Tibial nerve (tissue), 4 donors: ENCODE results near the gene RPS3A. TPM values are rescaled to one million over a fixed set of nuclear protein-coding genes. Genes with fewer than 3 reads are reported as not detected.
A peak's percentile ranks its signal among the peaks of the same experiment; 100 is the strongest.

ENCODE experiments used
- DNase-seq, 2 donors: peaks; one replicate each; pipeline ENCODE4 v3.0.0-alpha.2; 2019; ENCODE audit warnings: low spot score in 2 of 2
- H3K27ac ChIP-seq, 4 donors: fragments of 200-600 bp; sonication (generic) in 3 of 4; one replicate each; pipeline ENCODE4 v1.5.1; 2017 to 2019; ENCODE audit warnings: mild to moderate bottlenecking in 1 of 4
- H3K27me3 ChIP-seq, 2 donors: fragments of 200-600 bp; sonication (generic) in 1 of 2; one replicate each; pipeline versions ENCODE4 v1.5.1 to v1.6.0; 2017 to 2019
- H3K36me3 ChIP-seq, 3 donors: fragments of 200-600 bp; sonication (generic); one replicate each; pipeline ENCODE4 v1.5.1; 2018 to 2019
- H3K4me1 ChIP-seq, 4 donors: fragments of 200-600 bp; sonication (generic) in 3 of 4; one replicate each; pipeline ENCODE4 v1.5.1; 2017 to 2019
- H3K4me3 ChIP-seq, 4 donors: fragments of 200-600 bp; sonication (generic) in 3 of 4; one replicate each; pipeline ENCODE4 v1.5.1; 2017 to 2019; ENCODE audit warnings: mild to moderate bottlenecking in 1 of 4, moderate library complexity in 1 of 4
- H3K9me3 ChIP-seq, 4 donors: fragments of 200-600 bp; sonication (generic) in 3 of 4; one replicate each; pipeline ENCODE4 v1.5.1; 2017 to 2019
- CTCF ChIP-seq, 5 experiments: fragments of 200-600 bp in 3 of 5; fragments of 450-650 bp in 2 of 5; sonication (generic) in 3 of 5; IDR thresholded peaks; one replicate each; pipeline ENCODE4 v1.5.1; 2016 to 2019; ENCODE audit warnings: antibody characterized with exemption in 5 of 5, mild to moderate bottlenecking in 3 of 5, moderate library complexity in 2 of 5
- EP300 ChIP-seq, 2 donors: sonication (generic); formaldehyde crosslinking; IDR thresholded peaks; one replicate each; pipeline ENCODE4 v1.6.1; 2017; ENCODE audit warnings: antibody characterized with exemption in 2 of 2, mild to moderate bottlenecking in 1 of 2
- POLR2A ChIP-seq, 2 donors: fragments of 450-650 bp; IDR thresholded peaks; one replicate each; pipeline ENCODE4 v1.6.1; 2017; ENCODE audit warnings: antibody characterized with exemption in 2 of 2, mild to moderate bottlenecking in 2 of 2, moderate library complexity in 2 of 2
- WGBS, 2 donors: methylation state at CpG; one replicate each; pipeline ENCODE4 v1.1.5; 2018; 5-methylcytosine and 5-hydroxymethylcytosine counted together
- total RNA-seq, 4 donors: library from RNA; depleted of rRNA; stranded (reverse); fragments of >200 nt; gene quantifications; one replicate each; pipeline ENCODE4 v1.1.0, GENCODE V29; 2016

Gene RPS3A
- total RNA-seq, 4 donors from 2014 or later: 2,090 to 3,011 (median 2,639) TPM

GRCh38 chr4:151100531-151100930 lies 1.1 kb downstream of the RPS3A start:
- Histone ChIP-seq H3K27ac (peak overlapping the region; percentile 83 to 94 (median 91)), H3K27me3 (no peaks in the 10 kb centered on the region), H3K36me3 (peaks cover 0 to 46% (median 14%) of the 10 kb centered on the region in 3 donors), H3K4me1 (peaks cover 0 to 30% (median 17%) of the 10 kb centered on the region in 4 donors), H3K9me3 (no peaks in the 10 kb centered on the region), H3K4me3 (peak overlapping the region; percentile 71 to 87 (median 80))
- DNase-seq: no peak
- no peak for TF ChIP-seq CTCF (IDR thresholded peaks at IDR 0.05)
- no peak for TF ChIP-seq EP300 (IDR thresholded peaks at IDR 0.05)
- TF ChIP-seq POLR2A (IDR thresholded peaks at IDR 0.05): no peak
- 9 to 19% methylated on average over 3 of the region's 3 CpGs for WGBS, 2 donors

GRCh38 chr4:151103758-151104157 lies 4.3 kb downstream of the RPS3A start:
- H3K27me3 ChIP-seq: no peaks in the 10 kb centered on the region
- H3K4me3 ChIP-seq: no peak overlapping the region
- no peak for DNase-seq
- TF ChIP-seq EP300 (IDR thresholded peaks at IDR 0.05) (no peak), POLR2A (IDR thresholded peaks at IDR 0.05) (no peak), CTCF (IDR thresholded peaks at IDR 0.05) (no peak)
- peaks cover 0 to 76% (median 23%) of the 10 kb centered on the region in 3 donors for H3K36me3 ChIP-seq
- H3K4me1 ChIP-seq: peaks cover 0 to 28% (median 17%) of the 10 kb centered on the region in 4 donors
- no peaks in the 10 kb centered on the region for H3K9me3 ChIP-seq
- H3K27ac ChIP-seq: no peak overlapping the region
- WGBS, 2 donors: 76 to 78% methylated on average over 2 of the region's 2 CpGs

GRCh38 chr4:151104621-151105020 lies 5.2 kb downstream of the RPS3A start:
- H3K27ac ChIP-seq: no peak overlapping the region
- WGBS, 2 donors: 95 to 97% methylated on average over 1 of the region's 1 CpG
- H3K27me3 ChIP-seq: no peaks in the 10 kb centered on the region
- no peak overlapping the region for H3K4me3 ChIP-seq
- H3K9me3 ChIP-seq: no peaks in the 10 kb centered on the region
- no peak for DNase-seq
- TF ChIP-seq POLR2A (IDR thresholded peaks at IDR 0.05) (no peak), CTCF (IDR thresholded peaks at IDR 0.05) (no peak), EP300 (IDR thresholded peaks at IDR 0.05) (no peak)
- H3K36me3 ChIP-seq: peaks cover 0 to 84% (median 23%) of the 10 kb centered on the region in 3 donors
- H3K4me1 ChIP-seq: peaks cover 0 to 24% (median 17%) of the 10 kb centered on the region in 4 donors

GRCh38 chr4:151105454-151106032 lies 6.1 kb downstream of the RPS3A start:
- WGBS, 2 donors: 96 to 98% methylated on average over 5 of the region's 5 CpGs
- DNase-seq: no peak
- no peak for TF ChIP-seq POLR2A (IDR thresholded peaks at IDR 0.05)
- TF ChIP-seq CTCF (IDR thresholded peaks at IDR 0.05): no peak
- no peak for TF ChIP-seq EP300 (IDR thresholded peaks at IDR 0.05)
- H3K4me1 ChIP-seq: peaks cover 0 to 20% (median 16%) of the 10 kb centered on the region in 4 donors
- no peaks in the 10 kb centered on the region for H3K9me3 ChIP-seq
- H3K4me3 ChIP-seq: no peak overlapping the region
- no peaks in the 10 kb centered on the region for H3K27me3 ChIP-seq
- no peak overlapping the region for H3K27ac ChIP-seq
- peaks cover 0 to 92% (median 23%) of the 10 kb centered on the region in 3 donors for H3K36me3 ChIP-seq

- H3K27me3 ChIP-seq: no peaks in the 10 kb centered on the region
- no peak overlapping the region for H3K4me3 ChIP-seq
- TF ChIP-seq CTCF (IDR thresholded peaks at IDR 0.05): no peak
- TF ChIP-seq POLR2A (IDR thresholded peaks at IDR 0.05): no peak
- TF ChIP-seq EP300 (IDR thresholded peaks at IDR 0.05): no peak
- H3K36me3 ChIP-seq: peaks cover 0 to 89% (median 15%) of the 10 kb centered on the region in 3 donors
- peaks cover 0 to 8% (median 3%) of the 10 kb centered on the region in 4 donors for H3K4me1 ChIP-seq
- WGBS, 2 donors: 92 to 99% methylated on average over 3 of the region's 3 CpGs
- DNase-seq: no peak
- no peak overlapping the region for H3K27ac ChIP-seq
- no peaks in the 10 kb centered on the region for H3K9me3 ChIP-seq
Measured at GRCh38 chr4:151107063-151107462, 7.6 kb downstream of the RPS3A start.
